Measurements from ENCODE around the gene NOD2. TPM values are rescaled to one million over a fixed set of nuclear protein-coding genes. Genes with fewer than 3 reads are reported as not detected.

Gene NOD2
- total and polyA plus RNA-seq, 2 of the 13 experiments (the other 11 are each of a cell fraction or from before 2014, with no cell fraction given), result 0.27 to 0.81 TPM

- TF ChIP-seq ZNF687 (CRISPR knock-in tag; IDR thresholded peaks at IDR 0.05) (peak; percentile 45; the same call in 1 of the 2 replicates), ZKSCAN5 (CRISPR knock-in tag; IDR thresholded peaks at IDR 0.05) (no peak), ZNF766 (CRISPR knock-in tag; IDR thresholded peaks at IDR 0.05; ENCODE audit: borderline replicate concordance) (no peak), PRDM15 (CRISPR knock-in tag; IDR thresholded peaks at IDR 0.05) (peak; percentile 85), ZNF780A (CRISPR knock-in tag; IDR thresholded peaks at IDR 0.05) (no peak), SYNCRIP (IDR thresholded peaks at IDR 0.05; ENCODE audit: insufficient read depth, low read depth, low read length) (no peak), NRL (CRISPR knock-in tag; IDR thresholded peaks at IDR 0.05; ENCODE audit: borderline replicate concordance) (no peak), ZNF18 (CRISPR knock-in tag; IDR thresholded peaks at IDR 0.05; ENCODE audit: insufficient replicate concordance) (no peak), ZNF224 (CRISPR knock-in tag; IDR thresholded peaks at IDR 0.05) (no peak), AGO1 (IDR thresholded peaks at IDR 0.05; ENCODE audit: low read depth, low read length, poor library complexity, severe bottlenecking) (no peak), PRPF4 (IDR thresholded peaks at IDR 0.05; ENCODE audit: low read depth, low read length, poor library complexity, severe bottlenecking) (no peak), FOXP1 (IDR thresholded peaks at IDR 0.05) (no peak), FOXP1 (CRISPR knock-in tag; IDR thresholded peaks at IDR 0.05) (no peak), FOXP4 (CRISPR knock-in tag; IDR thresholded peaks at IDR 0.05) (no peak), ARHGAP35 (CRISPR knock-in tag; IDR thresholded peaks at IDR 0.05; ENCODE audit: borderline replicate concordance) (no peak), AKAP8 (CRISPR knock-in tag; IDR thresholded peaks at IDR 0.05) (0 out of 2 replicates have a peak, but pooled peaks have one; percentile 24), ZNF790 (CRISPR knock-in tag; IDR thresholded peaks at IDR 0.05; ENCODE audit: borderline replicate concordance) (no peak)
These were observed at the start of gene NOD2 (continued) for GRCh38 chr16:50692999-50693781.

All from HepG2 (cell line).